Natural killer cell (primary cell): ENCODE measurements around the gene SRSF5. TPM values are rescaled to one million over a fixed set of nuclear protein-coding genes. Genes with fewer than 3 reads are reported as not detected.

Experiments used
- ATAC-seq, 3 donors: fragments of 150-1000 bp in 2 of 3; fragments of 200-7000 bp in 1 of 3; cut with Tn5 transposase; 1 replicate in 1 of 3; 2 replicates in 2 of 3; pipeline ENCODE4 v1.10.0; 2021; ENCODE audit warnings: mild to moderate bottlenecking in 2 of 3, moderate library complexity in 2 of 3
- DNase-seq, 2 donors: peaks; one replicate each; pipeline versions ENCODE4 v3.0.0 to v3.0.0-alpha.2; 2013 to 2021; ENCODE audit warnings: mixed read lengths in 1 of 2
- H3K27ac ChIP-seq: one replicate; pipeline ENCODE4 v1.5.1; 2013; ENCODE audit warnings: mild to moderate bottlenecking, low read length
- H3K27me3 ChIP-seq: one replicate; pipeline ENCODE4 v1.6.1; 2013; ENCODE audit warnings: low read length; ENCODE audit not compliant: control insufficient read depth, insufficient read depth
- H3K36me3 ChIP-seq: one replicate; pipeline ENCODE4 v1.6.1; 2013; ENCODE audit warnings: low read length; ENCODE audit not compliant: control insufficient read depth, insufficient read depth
- H3K4me1 ChIP-seq: one replicate; pipeline ENCODE4 v1.6.1; 2013; ENCODE audit warnings: low read length; ENCODE audit not compliant: control insufficient read depth, insufficient read depth
- H3K4me3 ChIP-seq: one replicate; pipeline ENCODE4 v1.5.1; 2013; ENCODE audit warnings: low read length
- H3K9me3 ChIP-seq: one replicate; pipeline ENCODE4 v1.6.1; 2013; ENCODE audit warnings: low read length; ENCODE audit not compliant: control insufficient read depth, insufficient read depth
- H3K27ac Mint-ChIP-seq, 2 donors: one replicate each; pipeline ENCODE4 v1.8.0; 2022; ENCODE audit warnings: mild to moderate bottlenecking in 2 of 2, mixed read lengths in 2 of 2, moderate library complexity in 1 of 2
- H3K27me3 Mint-ChIP-seq, 2 donors: one replicate each; pipeline ENCODE4 v1.8.0; 2022; ENCODE audit warnings: low read depth in 2 of 2, mixed read lengths in 2 of 2
- H3K36me3 Mint-ChIP-seq: one replicate; pipeline ENCODE4 v1.8.0; 2022; ENCODE audit warnings: mixed read lengths
- H3K4me1 Mint-ChIP-seq, 2 donors: one replicate each; pipeline ENCODE4 v1.8.0; 2022; ENCODE audit warnings: mixed read lengths in 2 of 2
- H3K4me3 Mint-ChIP-seq: one replicate; pipeline ENCODE4 v1.8.0; 2022; ENCODE audit warnings: mild to moderate bottlenecking, moderate library complexity, mixed read lengths
- H3K9me3 Mint-ChIP-seq, 2 donors: one replicate each; pipeline ENCODE4 v1.8.0; 2022; ENCODE audit warnings: mixed read lengths in 2 of 2
- WGBS: methylation state at CpG from one replicate; pipeline ENCODE4 v1.1.7; 2013; ENCODE audit warnings: missing lambda C conversion rate; ENCODE audit not compliant: insufficient coverage; 5-methylcytosine and 5-hydroxymethylcytosine counted together
- intact Hi-C: fragments of 100-400 bp; cut with micrococcal nuclease; formaldehyde crosslinking; loops from one replicate; pipeline ENCODE4 v1.14.2; 2022
- total RNA-seq, 4 donors: library from RNA; stranded (reverse); fragments of 120-200 nt in 1 of 4; gene quantifications; one replicate each; pipeline versions ENCODE4 v1.2.3 to v1.2.4, GENCODE V29; 2013 to 2022
- TF ChIP-seq, protein P1 (sequence below): fragments of 200-600 bp; IDR thresholded peaks from one replicate; pipeline ENCODE4 v1.8.0; 2022; ENCODE audit warnings: antibody characterized with exemption

Gene SRSF5
- total RNA-seq, 3 donors from 2014 or later (not counting 1 experiment from before 2014, with no cell fraction given), result 1,327 to 1,669 (median 1,634) TPM

GRCh38 chr14:69807192-69807591 lies 40.2 kb downstream of the SRSF5 start:
- DNase-seq, result no peak
- H3K4me3 Mint-ChIP-seq, result no peak overlapping the region
- H3K4me1 Mint-ChIP-seq, result no peaks in the 10 kb centered on the region
- no peak for ATAC-seq
- no CpG with 5 or more reads among the region's 1 CpG for WGBS
- TF ChIP-seq, protein P1, sequence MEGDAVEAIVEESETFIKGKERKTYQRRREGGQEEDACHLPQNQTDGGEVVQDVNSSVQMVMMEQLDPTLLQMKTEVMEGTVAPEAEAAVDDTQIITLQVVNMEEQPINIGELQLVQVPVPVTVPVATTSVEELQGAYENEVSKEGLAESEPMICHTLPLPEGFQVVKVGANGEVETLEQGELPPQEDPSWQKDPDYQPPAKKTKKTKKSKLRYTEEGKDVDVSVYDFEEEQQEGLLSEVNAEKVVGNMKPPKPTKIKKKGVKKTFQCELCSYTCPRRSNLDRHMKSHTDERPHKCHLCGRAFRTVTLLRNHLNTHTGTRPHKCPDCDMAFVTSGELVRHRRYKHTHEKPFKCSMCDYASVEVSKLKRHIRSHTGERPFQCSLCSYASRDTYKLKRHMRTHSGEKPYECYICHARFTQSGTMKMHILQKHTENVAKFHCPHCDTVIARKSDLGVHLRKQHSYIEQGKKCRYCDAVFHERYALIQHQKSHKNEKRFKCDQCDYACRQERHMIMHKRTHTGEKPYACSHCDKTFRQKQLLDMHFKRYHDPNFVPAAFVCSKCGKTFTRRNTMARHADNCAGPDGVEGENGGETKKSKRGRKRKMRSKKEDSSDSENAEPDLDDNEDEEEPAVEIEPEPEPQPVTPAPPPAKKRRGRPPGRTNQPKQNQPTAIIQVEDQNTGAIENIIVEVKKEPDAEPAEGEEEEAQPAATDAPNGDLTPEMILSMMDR, result no peak
- H3K36me3 Mint-ChIP-seq, result no peaks in the 10 kb centered on the region
- H3K27me3 Mint-ChIP-seq, result peaks cover 8 to 12% of the 10 kb centered on the region in 2 donors
- H3K27ac ChIP-seq, result no peak overlapping the region
- H3K36me3 ChIP-seq, result no peaks in the 10 kb centered on the region
- no peaks in the 10 kb centered on the region for H3K9me3 ChIP-seq
- H3K27me3 ChIP-seq, result no peaks in the 10 kb centered on the region
- H3K27ac Mint-ChIP-seq, result no peak overlapping the region
- H3K4me1 ChIP-seq, result no peaks in the 10 kb centered on the region
- no peak overlapping the region for H3K4me3 ChIP-seq
- intact Hi-C loops, result no loop called here
- no peaks in the 10 kb centered on the region for H3K9me3 Mint-ChIP-seq

- no peak overlapping the region for H3K27ac Mint-ChIP-seq
- no peaks in the 10 kb centered on the region for H3K36me3 Mint-ChIP-seq
These were observed 42.2 kb downstream of the SRSF5 start for GRCh38 chr14:69808919-69809808.

GRCh38 chr14:69811227-69811867 lies 44.4 kb downstream of the SRSF5 start:
- H3K27me3 Mint-ChIP-seq, result peaks cover 0 to 4% of the 10 kb centered on the region in 2 donors
- no peak overlapping the region for H3K27ac Mint-ChIP-seq
- H3K27me3 ChIP-seq, result no peaks in the 10 kb centered on the region
- H3K9me3 Mint-ChIP-seq, result no peaks in the 10 kb centered on the region
- DNase-seq (no peak), ATAC-seq (no peak)
- no peaks in the 10 kb centered on the region for H3K36me3 Mint-ChIP-seq
- H3K4me1 ChIP-seq, result no peaks in the 10 kb centered on the region
- no peaks in the 10 kb centered on the region for H3K9me3 ChIP-seq
- TF ChIP-seq, protein P1, result no peak
- H3K27ac ChIP-seq, result no peak overlapping the region
- H3K4me3 ChIP-seq, result no peak overlapping the region
- no peaks in the 10 kb centered on the region for H3K36me3 ChIP-seq
- intact Hi-C loops, result no loop called here
- 88% methylated on average over 13 of the region's 13 CpGs for WGBS
- H3K4me1 Mint-ChIP-seq, result no peaks in the 10 kb centered on the region
- H3K4me3 Mint-ChIP-seq, result no peak overlapping the region

More at GRCh38 chr14:69808919-69809808, 42.2 kb downstream of the SRSF5 start:
- no peaks in the 10 kb centered on the region for H3K4me1 ChIP-seq
- H3K4me3 ChIP-seq, result no peak overlapping the region
- ATAC-seq (no peak), DNase-seq (no peak)
- H3K9me3 ChIP-seq, result no peaks in the 10 kb centered on the region
- intact Hi-C loops, result no loop called here
- Mint-ChIP-seq H3K9me3 (no peaks in the 10 kb centered on the region), H3K27me3 (peaks cover 5 to 8% of the 10 kb centered on the region in 2 donors), H3K4me3 (no peak overlapping the region), H3K4me1 (no peaks in the 10 kb centered on the region)
- WGBS, result 95% methylated on average over 10 of the region's 12 CpGs
- H3K27me3 ChIP-seq, result no peaks in the 10 kb centered on the region
- no peak overlapping the region for H3K27ac ChIP-seq
- TF ChIP-seq, protein P1, result no peak
- H3K36me3 ChIP-seq, result no peaks in the 10 kb centered on the region
